Trophoblast cell (in vitro differentiated cells and primary cell): ENCODE measurements around the gene RAG1. TPM values are rescaled to one million over a fixed set of nuclear protein-coding genes. Genes with fewer than 3 reads are reported as not detected.

Experiments
- DNase-seq, 2 donors: peaks; one replicate each; pipeline ENCODE4 v3.0.0-alpha.2; 2016
- H2AFZ ChIP-seq: 2 replicates; pipeline ENCODE4 v1.6.1; 2013; ENCODE audit warnings: low read length, moderate library complexity, mild to moderate bottlenecking; ENCODE audit not compliant: insufficient read depth, poor library complexity
- H2AK5ac ChIP-seq: 2 replicates; pipeline ENCODE4 v1.6.1; 2013; ENCODE audit warnings: mild to moderate bottlenecking, low read length
- H2BK120ac ChIP-seq: 2 replicates; pipeline ENCODE4 v1.6.1; 2013; ENCODE audit warnings: low read length, mild to moderate bottlenecking, moderate library complexity; ENCODE audit not compliant: insufficient read depth, poor library complexity
- H2BK12ac ChIP-seq: 2 replicates; pipeline ENCODE4 v1.6.1; 2013; ENCODE audit warnings: mild to moderate bottlenecking, low read length, moderate library complexity
- H2BK5ac ChIP-seq: 2 replicates; pipeline ENCODE4 v1.6.1; 2013; ENCODE audit warnings: low read length, low read depth, moderate library complexity, mild to moderate bottlenecking; ENCODE audit not compliant: poor library complexity
- H3K14ac ChIP-seq: 2 replicates; pipeline ENCODE4 v1.6.1; 2013; ENCODE audit warnings: mild to moderate bottlenecking, low read length
- H3K18ac ChIP-seq: 2 replicates; pipeline ENCODE4 v1.6.1; 2013; ENCODE audit warnings: mild to moderate bottlenecking, low read length
- H3K23ac ChIP-seq: 2 replicates; pipeline ENCODE4 v1.6.1; 2013; ENCODE audit warnings: low read length
- H3K27ac ChIP-seq: 2 replicates; pipeline ENCODE4 v1.5.1; 2013; ENCODE audit warnings: low read depth, mild to moderate bottlenecking, inconsistent platforms, low read length, moderate library complexity
- H3K27me3 ChIP-seq: 2 replicates; pipeline ENCODE4 v1.6.1; 2013; ENCODE audit warnings: inconsistent platforms, mild to moderate bottlenecking, low read length, moderate library complexity; ENCODE audit not compliant: insufficient read depth
- H3K36me3 ChIP-seq, 2 experiments: 1 replicate in 1 of 2; 2 replicates in 1 of 2; pipeline ENCODE4 v1.6.1; 2013; ENCODE audit warnings: low read length in 2 of 2, mild to moderate bottlenecking in 2 of 2, moderate library complexity in 1 of 2; ENCODE audit not compliant: insufficient read depth in 2 of 2, control insufficient read depth in 1 of 2
- H3K4ac ChIP-seq: 2 replicates; pipeline ENCODE4 v1.6.1; 2013; ENCODE audit warnings: low read depth, mild to moderate bottlenecking, low read length, moderate library complexity
- H3K4me1 ChIP-seq, 2 experiments: 1 replicate in 1 of 2; 2 replicates in 1 of 2; pipeline ENCODE4 v1.6.1; 2013; ENCODE audit warnings: low read length in 2 of 2, mild to moderate bottlenecking in 2 of 2, moderate library complexity in 1 of 2; ENCODE audit not compliant: insufficient read depth in 2 of 2, control insufficient read depth in 1 of 2
- H3K4me2 ChIP-seq: 2 replicates; pipeline ENCODE4 v1.6.1; 2013; ENCODE audit warnings: inconsistent platforms, mild to moderate bottlenecking, low read length, moderate library complexity
- H3K4me3 ChIP-seq: 2 replicates; pipeline ENCODE4 v1.5.1; 2013; ENCODE audit warnings: mild to moderate bottlenecking, low read depth, low read length, inconsistent platforms
- H3K79me1 ChIP-seq: one replicate; pipeline ENCODE4 v1.6.1; 2013; ENCODE audit warnings: low read length
- H3K79me2 ChIP-seq: 2 replicates; pipeline ENCODE4 v1.6.1; 2013; ENCODE audit warnings: low read length, mild to moderate bottlenecking; ENCODE audit not compliant: control insufficient read depth, insufficient read depth, poor library complexity
- H3K9ac ChIP-seq: 2 replicates; pipeline ENCODE4 v1.6.1; 2013; ENCODE audit warnings: mild to moderate bottlenecking, low read length
- H3K9me3 ChIP-seq: 2 replicates; pipeline ENCODE4 v1.6.1; 2013; ENCODE audit warnings: low read depth, mild to moderate bottlenecking, control low read depth, inconsistent platforms, low read length; ENCODE audit not compliant: insufficient read depth
- H4K12ac ChIP-seq: 2 replicates; pipeline ENCODE4 v1.6.1; 2013; ENCODE audit warnings: low read depth, mild to moderate bottlenecking, low read length, moderate library complexity
- H4K8ac ChIP-seq: 2 replicates; pipeline ENCODE4 v1.6.1; 2013; ENCODE audit warnings: low read depth, mild to moderate bottlenecking, low read length, moderate library complexity
- H4K91ac ChIP-seq: one replicate; pipeline ENCODE4 v1.6.1; 2013; ENCODE audit warnings: low read depth, mild to moderate bottlenecking, low read length, moderate library complexity
- WGBS: extraction: QIAGEN DNeasy Blood & Tissue Kit; methylation state at CpG from one replicate; pipeline ENCODE4 v1.1.7; 2013; ENCODE audit warnings: missing lambda C conversion rate; ENCODE audit not compliant: insufficient read length, insufficient coverage; ENCODE audit errors: extremely low coverage; 5-methylcytosine and 5-hydroxymethylcytosine counted together
- polyA plus RNA-seq: library from polyadenylated mRNA; stranded (reverse); fragments of 200-250 nt; gene quantifications from 2 replicates; pipeline ENCODE4 v1.2.3, GENCODE V29; 2013

Gene RAG1
- 1.3 and 1.4 TPM in 2 replicates for polyA plus RNA-seq

DNA sequence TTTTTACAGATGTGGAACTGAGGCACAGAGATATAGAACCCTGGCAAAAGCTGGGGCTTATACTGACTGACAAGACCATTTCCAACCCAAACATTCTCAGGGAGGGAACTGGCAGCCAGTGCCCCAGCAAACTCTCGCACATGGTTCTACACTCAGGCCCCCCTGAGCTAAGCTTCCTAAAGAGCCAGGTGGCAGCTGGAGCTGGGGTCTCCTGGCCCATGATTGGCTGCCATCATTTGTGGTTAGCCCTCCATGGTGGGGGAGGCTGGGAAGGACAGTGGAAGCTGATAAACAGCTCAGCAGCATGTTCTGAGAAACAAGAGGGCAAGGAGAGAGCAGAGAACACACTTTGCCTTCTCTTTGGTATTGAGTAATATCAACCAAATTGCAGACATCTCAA lies at the start of gene RAG1:
TSS of gene RAG1 (plus strand) at position 314 of the 400 bp plus-strand sequence. CDS start 5,298 bp downstream, outside the sequence.
- H3K27me3 ChIP-seq, result no peaks in the 10 kb centered on the region
- no CpG with 5 or more reads among the region's 1 CpG for WGBS
- no peaks in the 10 kb centered on the region for H3K79me2 ChIP-seq
- H3K4me2 ChIP-seq, result no peak within 1 kb of the TSS
- no peak within 1 kb of the TSS for H2BK12ac ChIP-seq
- no peak within 1 kb of the TSS for H4K12ac ChIP-seq
- H2AK5ac ChIP-seq, result no peak within 1 kb of the TSS
- no peak within 1 kb of the TSS for H2BK120ac ChIP-seq
- no peak within 1 kb of the TSS for H2BK5ac ChIP-seq
- no peak within 1 kb of the TSS for H3K4me3 ChIP-seq
- no peak within 1 kb of the TSS for H4K8ac ChIP-seq
- H3K4me1 ChIP-seq, result peaks cover 0 to 3% of the 10 kb centered on the region in 2 experiments
- H3K18ac ChIP-seq, result no peak within 1 kb of the TSS
- no peak within 1 kb of the TSS for H3K14ac ChIP-seq
- no peak for DNase-seq
- no peak within 1 kb of the TSS for H3K4ac ChIP-seq
- H3K9me3 ChIP-seq, result no peaks in the 10 kb centered on the region
- H2AFZ ChIP-seq, result no peak within 1 kb of the TSS
- H4K91ac ChIP-seq, result no peak within 1 kb of the TSS
- no peak within 1 kb of the TSS for H3K27ac ChIP-seq
- no peak within 1 kb of the TSS for H3K23ac ChIP-seq
- H3K79me1 ChIP-seq, result peaks cover 2% of the 10 kb centered on the region
- H3K9ac ChIP-seq, result no peak within 1 kb of the TSS
- H3K36me3 ChIP-seq, result no peaks in the 10 kb centered on the region

- Histone ChIP-seq H2AFZ (no peak overlapping the region), H3K36me3 (no peaks in the 10 kb centered on the region), H3K79me1 (no peaks in the 10 kb centered on the region), H3K23ac (no peak overlapping the region), H2BK12ac (no peak overlapping the region), H3K18ac (no peak overlapping the region), H3K9ac (no peak overlapping the region), H3K4me3 (no peak overlapping the region), H3K4ac (no peak overlapping the region), H3K4me2 (no peak overlapping the region), H2AK5ac (no peak overlapping the region), H4K91ac (no peak overlapping the region), H2BK120ac (no peak overlapping the region), H3K27me3 (no peaks in the 10 kb centered on the region), H3K27ac (no peak overlapping the region), H4K8ac (no peak overlapping the region), H3K9me3 (no peaks in the 10 kb centered on the region), H3K4me1 (no peaks in the 10 kb centered on the region), H3K79me2 (no peaks in the 10 kb centered on the region), H2BK5ac (no peak overlapping the region), H3K14ac (no peak overlapping the region), H4K12ac (no peak overlapping the region)
- DNase-seq, result no peak
Measured at GRCh38 chr11:36530840-36531239, 37.0 kb upstream of the RAG1 start.

DNA sequence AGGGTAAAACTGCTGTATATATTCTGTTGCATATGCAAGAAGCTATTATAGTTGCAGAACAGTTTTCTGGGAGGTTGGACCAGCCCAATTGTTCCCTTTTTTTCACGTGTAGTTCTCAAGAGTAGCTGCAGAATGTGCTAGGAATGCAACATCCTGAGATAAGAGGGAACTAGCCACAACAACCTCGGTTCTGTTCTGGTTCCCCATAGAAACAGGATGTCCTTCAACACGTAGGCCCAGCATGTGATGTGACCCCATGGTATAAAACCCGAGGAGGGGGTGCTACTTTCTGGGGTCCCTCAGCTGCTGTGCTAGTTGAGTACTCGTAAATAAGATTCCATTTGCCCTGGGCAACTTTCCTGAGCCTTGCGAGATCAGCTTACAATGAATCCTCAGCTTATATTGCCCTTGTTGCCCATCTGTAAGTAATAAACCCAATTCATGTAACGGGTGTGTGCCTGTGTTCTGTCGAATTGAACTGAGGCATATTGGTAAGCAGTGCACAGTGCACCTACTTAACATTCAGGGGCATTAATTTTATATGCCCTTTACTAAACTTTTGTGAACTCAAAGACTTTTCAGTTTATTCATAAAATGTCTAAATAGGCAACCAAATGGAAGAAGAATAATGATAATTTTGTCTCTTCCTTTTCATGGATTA lies 34.7 kb upstream of the RAG1 start:
- Histone ChIP-seq H3K79me2 (no peaks in the 10 kb centered on the region), H2AFZ (no peak overlapping the region), H3K9ac (no peak overlapping the region), H2AK5ac (no peak overlapping the region), H3K18ac (no peak overlapping the region), H4K12ac (no peak overlapping the region), H3K4me1 (no peaks in the 10 kb centered on the region), H3K23ac (no peak overlapping the region), H3K79me1 (no peaks in the 10 kb centered on the region), H3K14ac (no peak overlapping the region), H2BK12ac (no peak overlapping the region), H3K27me3 (no peaks in the 10 kb centered on the region), H4K91ac (no peak overlapping the region), H3K4me2 (no peak overlapping the region), H2BK5ac (no peak overlapping the region), H4K8ac (no peak overlapping the region), H2BK120ac (no peak overlapping the region), H3K4ac (no peak overlapping the region), H3K9me3 (no peaks in the 10 kb centered on the region), H3K27ac (no peak overlapping the region), H3K4me3 (no peak overlapping the region), H3K36me3 (no peaks in the 10 kb centered on the region)
- WGBS, result no CpG with 5 or more reads among the region's 8 CpGs
- peak in 1 of 2 donors; percentile 12 for DNase-seq

DNA sequence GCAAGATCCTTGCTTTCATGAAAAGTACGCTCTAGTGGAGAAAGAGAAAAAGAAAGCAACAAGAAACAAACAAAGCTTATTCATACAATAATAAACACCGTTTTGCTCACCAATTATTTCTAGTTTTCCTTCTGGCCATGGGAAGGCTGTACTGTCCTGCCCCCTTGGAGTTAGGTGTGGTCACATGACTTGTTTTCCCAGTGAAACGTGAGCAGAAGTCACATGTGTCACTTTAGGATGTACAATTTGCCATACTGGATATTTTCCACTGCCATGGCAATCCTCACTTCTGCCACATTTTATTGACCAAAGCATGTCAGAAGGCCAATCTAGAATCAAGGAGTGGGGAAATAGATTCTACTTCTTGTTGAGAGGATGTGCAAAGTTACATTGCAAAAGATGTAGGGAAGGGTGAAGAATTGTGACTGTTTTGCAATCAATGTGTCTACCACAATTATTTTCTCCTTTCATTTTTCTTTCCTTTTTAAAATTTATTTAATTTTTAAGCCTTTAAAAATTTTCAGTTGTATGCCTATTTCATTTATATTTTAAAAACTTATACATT lies 33.4 kb upstream of the RAG1 start:
- H3K4me3 ChIP-seq, result no peak overlapping the region
- H4K12ac ChIP-seq, result no peak overlapping the region
- no peak for DNase-seq
- no peaks in the 10 kb centered on the region for H3K79me2 ChIP-seq
- H3K27me3 ChIP-seq, result no peaks in the 10 kb centered on the region
- H3K4ac ChIP-seq, result no peak overlapping the region
- no peaks in the 10 kb centered on the region for H3K36me3 ChIP-seq
- no peak overlapping the region for H4K8ac ChIP-seq
- H2BK12ac ChIP-seq, result no peak overlapping the region
- no peak overlapping the region for H2AFZ ChIP-seq
- H3K79me1 ChIP-seq, result no peaks in the 10 kb centered on the region
- no peak overlapping the region for H3K14ac ChIP-seq
- H3K4me2 ChIP-seq, result no peak overlapping the region
- no peak overlapping the region for H2BK5ac ChIP-seq
- no peak overlapping the region for H3K18ac ChIP-seq
- WGBS, result no CpG with 5 or more reads among the region's 3 CpGs
- no peak overlapping the region for H2AK5ac ChIP-seq
- H2BK120ac ChIP-seq, result no peak overlapping the region
- no peak overlapping the region for H4K91ac ChIP-seq
- no peaks in the 10 kb centered on the region for H3K4me1 ChIP-seq
- no peak overlapping the region for H3K9ac ChIP-seq
- H3K9me3 ChIP-seq, result no peaks in the 10 kb centered on the region
- no peak overlapping the region for H3K23ac ChIP-seq
- no peak overlapping the region for H3K27ac ChIP-seq
